ENCODE results near the gene TCOF1. TPM values are rescaled to one million over a fixed set of nuclear protein-coding genes. Genes with fewer than 3 reads are reported as not detected.

Gene TCOF1
- total RNA-seq, 2 experiments from 2014 or later, result 69.6 to 72.2 TPM

GRCh38 chr5:150318613-150319483 lies 38.6 kb upstream of the TCOF1 start:
- Mint-ChIP-seq H3K36me3 (ENCODE audit: low read depth) (no peaks in the 10 kb centered on the region), H3K4me3 (no peak overlapping the region), H3K9me3 (peaks cover 2% of the 10 kb centered on the region), H3K27me3 (no peaks in the 10 kb centered on the region), H3K4me1 (peaks cover 4% of the 10 kb centered on the region), H3K27ac (no peak overlapping the region)
- ChIA-PET POLR2A (no interaction called here), CTCF (interaction anchor here (0.9 to 1.1 kb wide), 4 partner anchors 9 to 32 kb away, joined by 3 to 4 read pairs (median 3); partner anchors contain the start of gene ARSI)
- DNase-seq, result no peak

- no peak overlapping the region for H3K27ac Mint-ChIP-seq
- no peak for DNase-seq
- H3K4me1 Mint-ChIP-seq, result peaks cover 4% of the 10 kb centered on the region
- no peak overlapping the region for H3K4me3 Mint-ChIP-seq
- H3K36me3 Mint-ChIP-seq (ENCODE audit: low read depth), result no peaks in the 10 kb centered on the region
- peaks cover 2% of the 10 kb centered on the region for H3K9me3 Mint-ChIP-seq
- ChIA-PET POLR2A (no interaction called here), CTCF (interaction anchor here (0.7 to 1.1 kb wide), 5 partner anchors 9 to 403 kb away, joined by 3 to 5 read pairs (median 3); partner anchors contain the start of gene ARSI)
- no peaks in the 10 kb centered on the region for H3K27me3 Mint-ChIP-seq
Measured at GRCh38 chr5:150319484-150319790, 38.1 kb upstream of the TCOF1 start.

DNA sequence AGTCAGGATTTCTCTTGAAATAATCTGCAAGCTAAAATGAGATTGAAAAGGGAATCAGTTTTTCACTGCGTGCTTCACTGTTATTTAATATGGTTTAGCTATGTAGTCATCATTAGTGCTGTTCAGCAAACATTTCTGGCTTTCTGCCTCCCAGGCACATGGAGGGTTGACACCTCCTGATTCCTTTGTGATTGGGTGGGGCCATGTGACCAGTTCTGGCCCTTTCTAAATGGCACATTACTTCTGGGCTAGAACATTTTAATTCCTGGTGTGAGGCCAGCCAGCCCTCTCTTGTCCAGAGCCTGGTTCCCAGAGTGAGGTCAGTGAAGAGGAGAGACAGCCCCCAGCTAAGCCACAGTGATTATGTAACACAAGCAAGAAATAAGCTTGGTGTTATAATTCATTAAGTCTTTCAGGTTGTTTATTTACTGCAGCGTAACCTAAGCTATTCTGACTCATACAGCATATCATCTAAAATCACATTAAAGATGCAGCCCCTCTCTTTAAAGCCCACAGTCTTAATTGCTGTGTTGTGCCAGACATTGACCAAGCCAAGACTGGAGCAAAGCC lies 37.4 kb upstream of the TCOF1 start:
- H3K27ac Mint-ChIP-seq, result no peak overlapping the region
- POLR2A ChIA-PET, result no interaction called here
- DNase-seq, result no peak

DNA sequence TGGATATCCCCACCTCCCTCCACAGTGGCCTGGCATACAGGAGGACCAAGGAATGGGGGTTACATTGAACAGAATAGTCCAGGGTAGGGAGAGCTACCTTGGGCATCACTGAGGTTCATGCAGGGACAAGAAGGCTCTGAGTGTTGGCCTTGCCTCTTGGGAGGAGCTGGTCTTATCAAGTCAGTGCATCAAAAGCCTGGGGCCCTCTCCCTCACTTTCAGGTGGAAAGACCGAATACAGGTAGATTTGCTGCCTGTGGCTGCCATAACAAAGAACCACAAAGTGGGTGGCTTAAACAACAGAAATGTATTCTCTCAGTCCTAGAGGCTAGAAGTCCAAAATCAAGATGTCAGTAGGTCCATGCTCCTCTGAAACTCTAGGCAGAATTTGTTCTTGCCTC lies 36.3 kb upstream of the TCOF1 start:
- Mint-ChIP-seq H3K36me3 (ENCODE audit: low read depth) (no peaks in the 10 kb centered on the region), H3K4me1 (peaks cover 4% of the 10 kb centered on the region), H3K4me3 (no peak overlapping the region), H3K9me3 (peaks cover 2% of the 10 kb centered on the region), H3K27me3 (no peaks in the 10 kb centered on the region), H3K27ac (no peak overlapping the region)
- POLR2A ChIA-PET, result no interaction called here
- CTCF ChIA-PET, result interaction anchor here (1.5 kb wide), 1 partner anchor 14 kb away, joined by 3 read pairs; no protein-coding TSS in a partner anchor
- no peak for DNase-seq

More for the DNA sequence above, 37.4 kb upstream of the TCOF1 start:
- peaks cover 2% of the 10 kb centered on the region for H3K9me3 Mint-ChIP-seq
- H3K4me3 Mint-ChIP-seq, result no peak overlapping the region
- no peaks in the 10 kb centered on the region for H3K27me3 Mint-ChIP-seq
- H3K4me1 Mint-ChIP-seq, result peaks cover 4% of the 10 kb centered on the region
- CTCF ChIA-PET, result interaction anchor here (0.5 to 1.1 kb wide), 5 partner anchors 32 to 404 kb away, joined by 3 to 5 read pairs (median 3); no protein-coding TSS in a partner anchor
- H3K36me3 Mint-ChIP-seq (ENCODE audit: low read depth), result no peaks in the 10 kb centered on the region

GRCh38 chr5:150321784-150322183 lies 35.7 kb upstream of the TCOF1 start:
- POLR2A ChIA-PET, result no interaction called here
- no peak overlapping the region for H3K4me3 Mint-ChIP-seq
- CTCF ChIA-PET, result interaction anchor here (1.5 kb wide), 1 partner anchor 13 kb away, joined by 3 read pairs; no protein-coding TSS in a partner anchor
- H3K36me3 Mint-ChIP-seq (ENCODE audit: low read depth), result no peaks in the 10 kb centered on the region
- H3K4me1 Mint-ChIP-seq, result peaks cover 4% of the 10 kb centered on the region
- H3K9me3 Mint-ChIP-seq, result peaks cover 2% of the 10 kb centered on the region
- peaks cover 3% of the 10 kb centered on the region for H3K27me3 Mint-ChIP-seq
- DNase-seq, result no peak
- H3K27ac Mint-ChIP-seq, result no peak overlapping the region

DNA sequence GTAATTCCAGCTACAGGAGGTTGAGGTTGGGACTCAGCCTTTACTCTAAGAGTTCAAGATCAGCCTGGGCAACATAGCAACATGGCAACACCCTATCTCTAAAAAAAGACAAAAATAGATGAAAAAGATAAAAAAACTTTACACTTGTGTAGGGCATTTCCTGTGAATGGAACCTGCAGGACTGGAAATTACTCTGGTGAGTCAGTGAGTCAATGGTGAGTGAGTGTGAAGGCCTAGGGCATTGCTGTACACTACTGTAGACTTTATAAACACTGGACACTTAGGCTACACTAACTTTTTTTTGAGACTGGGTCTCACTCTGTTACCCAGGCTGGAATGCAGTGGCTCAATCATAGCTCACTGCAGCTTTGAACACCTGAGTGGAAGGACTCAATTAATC lies 35.3 kb upstream of the TCOF1 start:
- ChIA-PET CTCF (interaction anchor here (1.5 kb wide), 1 partner anchor 13 kb away, joined by 3 read pairs; no protein-coding TSS in a partner anchor), POLR2A (no interaction called here)
- Mint-ChIP-seq H3K27ac (no peak overlapping the region), H3K27me3 (peaks cover 3% of the 10 kb centered on the region), H3K4me1 (peaks cover 4% of the 10 kb centered on the region), H3K36me3 (ENCODE audit: low read depth) (no peaks in the 10 kb centered on the region), H3K9me3 (peaks cover 2% of the 10 kb centered on the region), H3K4me3 (no peak overlapping the region)
- no peak for DNase-seq

DNA sequence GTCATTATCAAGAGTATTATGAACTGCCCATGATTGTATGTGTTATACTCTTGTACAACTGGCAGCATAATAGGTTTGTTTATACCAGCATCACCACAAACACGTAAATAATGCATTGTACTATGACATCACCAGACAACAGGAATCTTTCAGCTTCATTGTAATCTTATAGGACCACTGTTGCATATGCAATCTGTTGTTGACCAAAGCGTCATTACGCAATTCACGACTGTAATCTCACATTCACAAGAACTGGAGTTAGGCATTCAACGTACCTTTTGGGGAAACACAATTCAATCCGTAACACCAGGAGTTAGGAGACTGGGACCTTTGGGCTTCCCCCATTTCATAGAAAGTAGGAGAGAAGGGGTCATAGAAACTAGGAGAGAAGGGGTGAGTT lies 34.4 kb upstream of the TCOF1 start:
- Mint-ChIP-seq H3K4me3 (no peak overlapping the region), H3K27me3 (peaks cover 5% of the 10 kb centered on the region), H3K36me3 (ENCODE audit: low read depth) (no peaks in the 10 kb centered on the region), H3K4me1 (peaks cover 4% of the 10 kb centered on the region), H3K9me3 (peaks cover 2% of the 10 kb centered on the region), H3K27ac (no peak overlapping the region)
- no peak for DNase-seq
- POLR2A ChIA-PET, result no interaction called here
- CTCF ChIA-PET, result no interaction called here

GRCh38 chr5:150323819-150324218 lies 33.7 kb upstream of the TCOF1 start:
- H3K36me3 Mint-ChIP-seq (ENCODE audit: low read depth), result no peaks in the 10 kb centered on the region
- peaks cover 2% of the 10 kb centered on the region for H3K9me3 Mint-ChIP-seq
- H3K4me1 Mint-ChIP-seq, result peaks cover 4% of the 10 kb centered on the region
- DNase-seq, result no peak
- POLR2A ChIA-PET, result no interaction called here
- H3K27me3 Mint-ChIP-seq, result peaks cover 5% of the 10 kb centered on the region
- H3K4me3 Mint-ChIP-seq, result no peak overlapping the region
- CTCF ChIA-PET, result no interaction called here
- no peak overlapping the region for H3K27ac Mint-ChIP-seq

DNA sequence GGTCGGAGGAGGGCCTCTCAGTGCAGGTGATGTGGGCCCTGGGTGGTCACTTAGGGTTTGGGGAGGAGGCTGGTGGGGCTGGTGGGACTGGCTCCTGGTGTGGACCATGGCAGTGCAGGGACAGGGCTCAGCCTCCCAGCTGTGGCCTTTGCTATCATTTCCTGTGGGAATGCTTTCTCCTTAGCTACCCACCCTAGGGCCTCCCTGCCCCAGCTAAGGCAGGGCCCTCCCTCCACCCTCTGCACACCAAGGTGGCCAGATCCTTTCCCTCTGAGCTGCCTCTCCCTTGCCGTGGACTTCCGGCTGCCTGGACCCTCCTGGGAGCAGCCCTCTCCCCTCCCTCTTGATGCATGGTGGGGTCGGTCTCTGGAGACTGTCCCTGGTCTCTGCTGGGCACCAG lies 32.1 kb upstream of the TCOF1 start:
- Mint-ChIP-seq H3K4me1 (peaks cover 4% of the 10 kb centered on the region), H3K4me3 (no peak overlapping the region), H3K36me3 (ENCODE audit: low read depth) (no peaks in the 10 kb centered on the region), H3K9me3 (peaks cover 2% of the 10 kb centered on the region), H3K27me3 (peaks cover 5% of the 10 kb centered on the region), H3K27ac (no peak overlapping the region)
- no peak for DNase-seq
- POLR2A ChIA-PET, result no interaction called here
- CTCF ChIA-PET, result interaction anchor here (0.8 to 1.2 kb wide), 2 partner anchors 12 to 51 kb away, joined by 3 read pairs; no protein-coding TSS in a partner anchor

- no peak overlapping the region for H3K4me3 Mint-ChIP-seq
Measured at GRCh38 chr5:150326707-150327106, 30.8 kb upstream of the TCOF1 start.

DNA sequence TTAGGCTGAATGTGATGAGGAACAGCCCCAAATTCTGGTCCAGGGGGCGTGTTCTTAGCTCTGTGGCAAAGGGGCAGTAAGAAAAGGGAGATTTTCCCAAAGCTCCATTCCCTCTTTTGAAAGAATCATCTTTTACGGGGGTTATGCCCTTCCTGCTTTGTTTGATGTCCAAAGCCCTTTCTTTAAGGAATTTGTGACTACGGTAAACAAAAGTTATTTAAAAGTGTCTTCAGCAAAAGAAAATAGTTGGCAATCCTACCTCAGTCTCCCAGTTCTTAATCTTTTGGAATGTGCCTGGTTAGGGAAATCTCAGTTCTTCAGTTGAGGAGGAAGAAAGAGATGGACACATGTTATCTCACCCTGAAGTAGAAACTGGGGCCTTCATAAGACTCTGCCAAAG lies 30.4 kb upstream of the TCOF1 start:
- Mint-ChIP-seq H3K4me1 (peaks cover under 1% of the 10 kb centered on the region), H3K9me3 (no peaks in the 10 kb centered on the region), H3K36me3 (ENCODE audit: low read depth) (no peaks in the 10 kb centered on the region), H3K27ac (no peak overlapping the region), H3K27me3 (peaks cover 5% of the 10 kb centered on the region), H3K4me3 (no peak overlapping the region)
- POLR2A ChIA-PET, result no interaction called here
- no peak for DNase-seq
- CTCF ChIA-PET, result interaction anchor here (1.1 kb wide), 1 partner anchor 44 kb away, joined by 4 read pairs; no protein-coding TSS in a partner anchor

More at GRCh38 chr5:150326707-150327106, 30.8 kb upstream of the TCOF1 start:
- Mint-ChIP-seq H3K4me1 (peaks cover 4% of the 10 kb centered on the region), H3K27ac (no peak overlapping the region), H3K27me3 (peaks cover 5% of the 10 kb centered on the region), H3K9me3 (no peaks in the 10 kb centered on the region), H3K36me3 (ENCODE audit: low read depth) (no peaks in the 10 kb centered on the region)
- ChIA-PET CTCF (no interaction called here), POLR2A (no interaction called here)
- DNase-seq, result no peak

- CTCF ChIA-PET, result interaction anchor here (1.0 to 1.3 kb wide), 3 partner anchors 10 to 46 kb away, joined by 3 to 4 read pairs (median 3); no protein-coding TSS in a partner anchor
- DNase-seq, result no peak
Measured at GRCh38 chr5:150328515-150328914, 29.0 kb upstream of the TCOF1 start.

GRCh38 chr5:150329038-150329437 lies 28.5 kb upstream of the TCOF1 start:
- peaks cover 5% of the 10 kb centered on the region for H3K27me3 Mint-ChIP-seq
- no peak for DNase-seq
- H3K4me3 Mint-ChIP-seq, result no peak overlapping the region
- no peaks in the 10 kb centered on the region for H3K4me1 Mint-ChIP-seq
- POLR2A ChIA-PET, result no interaction called here
- CTCF ChIA-PET, result no interaction called here
- no peaks in the 10 kb centered on the region for H3K36me3 Mint-ChIP-seq (ENCODE audit: low read depth)
- no peaks in the 10 kb centered on the region for H3K9me3 Mint-ChIP-seq
- H3K27ac Mint-ChIP-seq, result no peak overlapping the region

More at GRCh38 chr5:150328515-150328914, 29.0 kb upstream of the TCOF1 start:
- no peaks in the 10 kb centered on the region for H3K36me3 Mint-ChIP-seq (ENCODE audit: low read depth)
- H3K4me1 Mint-ChIP-seq, result no peaks in the 10 kb centered on the region
- no peak overlapping the region for H3K4me3 Mint-ChIP-seq
- no peak overlapping the region for H3K27ac Mint-ChIP-seq
- POLR2A ChIA-PET, result no interaction called here
- H3K27me3 Mint-ChIP-seq, result peaks cover 5% of the 10 kb centered on the region
- no peaks in the 10 kb centered on the region for H3K9me3 Mint-ChIP-seq
